ENCODE results near the gene TAS2R7.
"Not testable (repeated sequence)": the region's sequence is repeated elsewhere in the genome, so short reads cannot be mapped to it uniquely, and the experiment has no call there.

TAS2R7 gene, protein sequence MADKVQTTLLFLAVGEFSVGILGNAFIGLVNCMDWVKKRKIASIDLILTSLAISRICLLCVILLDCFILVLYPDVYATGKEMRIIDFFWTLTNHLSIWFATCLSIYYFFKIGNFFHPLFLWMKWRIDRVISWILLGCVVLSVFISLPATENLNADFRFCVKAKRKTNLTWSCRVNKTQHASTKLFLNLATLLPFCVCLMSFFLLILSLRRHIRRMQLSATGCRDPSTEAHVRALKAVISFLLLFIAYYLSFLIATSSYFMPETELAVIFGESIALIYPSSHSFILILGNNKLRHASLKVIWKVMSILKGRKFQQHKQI

DNA sequence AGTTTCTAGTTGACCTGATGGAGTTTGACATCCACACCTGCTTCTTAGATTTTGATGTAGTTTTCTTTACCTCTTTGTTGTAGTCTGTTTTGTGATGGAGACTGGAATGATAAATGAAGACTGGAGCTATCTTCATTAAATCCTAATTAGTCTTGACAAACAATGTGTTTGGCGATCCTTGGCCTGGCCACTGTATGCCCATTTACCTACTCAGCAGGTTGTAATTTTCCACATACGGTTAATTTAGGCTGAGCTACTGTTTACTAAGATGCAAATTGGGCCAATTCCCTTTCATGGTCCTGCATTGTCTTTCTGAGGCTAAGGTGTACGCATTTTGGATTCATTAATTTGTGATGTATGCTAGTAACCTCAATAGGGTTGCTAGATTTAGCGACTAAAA is at the start of gene TAS2R7:
TSS of gene TAS2R7 (minus strand) at position 41 of the 400 bp plus-strand sequence. CDS start 57 bp downstream, outside the sequence.
- no peak for DNase-seq (ENCODE audit: extremely low read depth in 1 of 2, low read depth in 1 of 2)

GRCh38 chr12:10851243-10851858 is 48.9 kb upstream of the TAS2R7 start:
- no peak for DNase-seq (ENCODE audit: extremely low read depth in 1 of 2, low read depth in 1 of 2)

DNA sequence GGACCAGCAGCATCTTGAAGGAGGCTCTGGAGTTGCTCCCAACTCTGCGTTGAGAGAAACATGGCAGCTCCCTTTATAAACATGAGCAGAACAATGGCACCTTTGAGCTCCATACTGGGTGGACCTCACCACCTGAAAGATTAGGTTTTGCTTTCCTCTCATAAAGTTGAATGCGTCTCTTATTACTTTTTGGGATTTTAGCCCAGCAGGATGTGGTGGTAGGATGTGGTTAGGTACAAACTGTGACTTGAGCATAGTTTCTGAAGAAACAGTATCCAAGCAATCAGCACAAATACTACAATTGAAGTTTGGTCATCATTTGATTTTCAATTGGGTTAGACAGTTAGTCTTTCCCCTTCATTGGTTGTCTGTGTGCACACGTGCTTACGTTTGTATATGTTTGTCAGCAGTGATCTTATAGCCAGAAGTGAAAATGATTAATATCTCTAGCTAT is 47.0 kb upstream of the TAS2R7 start, which contains the start of gene PRR4:
TSS of gene PRR4 (minus strand) at position 51 of the 454 bp plus-strand sequence. CDS start at position 13, 38 bp downstream.
- DNase-seq (ENCODE audit: extremely low read depth in 1 of 2, low read depth in 1 of 2): no peak

DNA sequence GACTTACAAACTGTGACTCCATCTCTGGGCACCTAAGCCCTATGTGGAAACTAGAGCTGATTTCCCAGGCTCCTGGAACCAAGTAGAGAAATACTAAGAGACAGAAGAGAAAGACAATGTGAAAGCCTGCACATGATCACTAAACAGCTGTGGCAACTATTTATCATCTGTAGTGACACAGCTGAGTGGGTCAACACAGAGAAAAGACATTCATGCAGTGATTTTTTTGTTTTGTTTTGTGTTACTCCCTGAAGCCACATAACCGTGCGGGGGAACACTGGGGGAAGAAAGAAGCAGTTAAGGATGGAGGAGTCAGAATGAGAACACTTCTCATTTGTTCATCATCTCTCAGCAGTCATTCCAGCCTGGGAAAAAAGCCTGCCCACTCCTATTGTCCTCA is 45.3 kb upstream of the TAS2R7 start:
- no peak for DNase-seq (ENCODE audit: extremely low read depth in 1 of 2, low read depth in 1 of 2)

DNA sequence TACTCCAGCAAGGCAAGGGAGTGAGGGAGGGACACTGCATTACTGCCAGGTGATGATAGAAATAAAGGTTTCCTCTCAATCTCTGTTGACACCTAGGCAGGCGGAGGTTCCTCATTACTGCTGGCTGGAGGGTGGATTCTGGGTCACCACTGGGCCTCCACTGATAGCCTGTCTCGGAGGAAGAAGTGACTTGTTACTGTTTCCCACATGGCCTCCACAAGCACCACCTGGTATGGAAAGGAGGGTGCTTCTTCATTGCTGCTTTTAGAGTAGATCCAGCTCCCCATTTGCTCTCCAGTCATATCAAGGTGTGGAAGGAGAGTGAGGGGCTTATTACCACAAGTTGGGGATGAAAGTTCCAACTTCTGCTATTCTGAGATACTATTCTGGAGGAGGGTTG is 40.4 kb upstream of the TAS2R7 start:
- DNase-seq (ENCODE audit: extremely low read depth in 1 of 2, low read depth in 1 of 2): no peak

DNA sequence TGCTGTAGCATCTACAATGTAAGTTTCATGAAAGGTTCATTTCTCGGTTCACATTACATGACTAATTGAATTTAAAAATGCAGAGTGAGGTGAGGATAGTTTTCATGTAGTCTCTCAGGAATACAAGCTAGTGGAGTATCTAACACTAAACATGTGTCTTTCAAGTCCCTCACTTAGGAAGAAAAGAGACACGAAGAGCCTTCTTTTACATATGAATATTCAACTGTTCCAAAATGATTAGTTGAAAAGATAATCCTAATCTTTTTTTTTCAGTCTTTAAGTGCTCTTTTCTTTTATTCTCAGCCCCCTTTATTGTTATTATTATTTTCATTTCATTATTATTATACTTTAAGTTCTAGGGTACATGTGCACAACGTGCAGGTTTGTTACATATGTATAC is 36.0 kb upstream of the TAS2R7 start:
- no peak for DNase-seq (ENCODE audit: extremely low read depth in 1 of 2, low read depth in 1 of 2)

- DNase-seq (ENCODE audit: extremely low read depth in 1 of 2, low read depth in 1 of 2): no peak
These were observed 27.6 kb upstream of the TAS2R7 start for GRCh38 chr12:10829994-10830393.

DNA sequence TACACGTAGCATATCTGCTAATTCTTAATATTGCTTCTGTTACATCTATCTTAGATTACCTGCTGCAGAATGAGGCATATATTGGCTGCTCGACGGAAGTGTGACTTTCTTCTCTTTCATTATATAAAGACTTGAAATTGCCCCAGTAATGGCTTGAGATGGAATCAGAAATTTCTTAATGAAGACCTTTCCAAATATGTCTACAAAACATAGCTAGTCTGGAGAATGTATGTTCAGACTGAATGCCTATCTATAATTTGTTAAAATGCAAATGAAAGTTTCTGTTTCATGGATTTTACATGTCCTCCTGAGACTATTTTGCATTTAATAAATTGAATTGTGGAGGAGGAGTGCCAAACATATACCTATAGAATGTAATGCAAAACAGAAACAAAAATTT is 23.8 kb upstream of the TAS2R7 start, which contains the start of gene TAS2R10:
TSS of gene TAS2R10 (minus strand) at position 101 of the 400 bp plus-strand sequence. CDS start at position 12, 89 bp downstream.
- DNase-seq (ENCODE audit: extremely low read depth in 1 of 2, low read depth in 1 of 2): no peak

DNA sequence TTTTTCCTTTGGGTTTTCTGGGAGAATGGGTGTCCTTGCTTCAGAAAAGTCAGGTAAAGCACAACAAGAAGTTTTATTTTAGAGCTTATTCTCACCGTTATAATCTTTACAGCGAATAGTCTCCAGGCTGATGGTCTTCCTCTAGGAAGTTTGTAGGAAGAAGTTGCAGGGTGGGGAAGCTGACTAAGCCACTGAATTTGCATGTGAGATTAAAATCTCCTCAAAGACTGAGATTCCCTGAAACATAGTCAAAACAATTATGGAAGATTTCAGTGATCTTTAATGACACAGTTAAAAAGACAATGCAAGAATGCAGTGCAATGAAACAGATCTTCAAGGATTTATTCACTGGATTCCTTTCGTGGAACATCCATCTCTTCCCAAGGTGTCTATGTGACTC is 22.5 kb upstream of the TAS2R7 start:
- no peak for DNase-seq (ENCODE audit: extremely low read depth in 1 of 2, low read depth in 1 of 2)

DNA sequence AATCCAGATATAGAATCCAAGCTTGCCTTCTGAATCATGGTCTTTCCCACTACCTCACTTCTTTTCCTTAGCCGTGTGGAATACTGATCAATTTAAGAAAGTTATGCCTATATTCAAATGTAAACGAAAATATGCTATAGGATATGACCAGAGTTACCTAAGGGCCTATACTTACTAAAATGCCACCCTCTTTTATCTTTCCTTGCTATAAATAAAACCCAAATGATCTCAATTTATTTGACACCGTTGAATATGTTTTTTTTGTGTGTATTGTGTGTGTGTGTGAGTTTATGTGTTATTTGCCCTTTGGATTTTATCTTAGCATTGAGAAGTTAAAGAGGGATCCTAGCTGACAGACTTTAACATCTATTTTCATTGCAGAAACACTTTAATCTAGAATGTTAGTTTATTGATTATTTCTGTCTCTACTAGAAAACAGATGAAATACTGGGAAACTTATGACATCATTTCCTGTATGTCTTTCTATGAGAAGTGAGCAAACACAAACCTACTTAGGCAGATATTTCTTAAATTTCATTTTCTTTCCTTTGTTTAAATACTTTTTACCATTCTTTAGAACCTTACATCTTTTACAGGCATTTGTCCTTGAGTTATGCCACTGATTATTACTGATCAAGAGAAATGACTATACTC is 9.6 kb upstream of the TAS2R7 start:
- DNase-seq (ENCODE audit: extremely low read depth in 1 of 2, low read depth in 1 of 2): no peak

GRCh38 chr12:10810068-10810467 is 7.6 kb upstream of the TAS2R7 start, which contains the start of gene TAS2R9:
TAS2R9 (minus strand) TSS chr12:10810168; CDS start chr12:10810075, 93 bp downstream.
- DNase-seq (ENCODE audit: extremely low read depth in 1 of 2, low read depth in 1 of 2): no peak

- DNase-seq (ENCODE audit: extremely low read depth in 1 of 2, low read depth in 1 of 2): no peak
These were observed 4.8 kb upstream of the TAS2R7 start, which contains the start of gene TAS2R8 for GRCh38 chr12:10807186-10807585. TAS2R8 (minus strand) TSS chr12:10807286; CDS start chr12:10806980, 306 bp downstream.

GRCh38 chr12:10801741-10802140 is 686 bp downstream of the TAS2R7 start:
- no peak for DNase-seq (ENCODE audit: extremely low read depth in 1 of 2, low read depth in 1 of 2)

- no peak for DNase-seq (ENCODE audit: extremely low read depth in 1 of 2, low read depth in 1 of 2)
These were observed 8.2 kb downstream of the TAS2R7 start for GRCh38 chr12:10794222-10794621.

DNA sequence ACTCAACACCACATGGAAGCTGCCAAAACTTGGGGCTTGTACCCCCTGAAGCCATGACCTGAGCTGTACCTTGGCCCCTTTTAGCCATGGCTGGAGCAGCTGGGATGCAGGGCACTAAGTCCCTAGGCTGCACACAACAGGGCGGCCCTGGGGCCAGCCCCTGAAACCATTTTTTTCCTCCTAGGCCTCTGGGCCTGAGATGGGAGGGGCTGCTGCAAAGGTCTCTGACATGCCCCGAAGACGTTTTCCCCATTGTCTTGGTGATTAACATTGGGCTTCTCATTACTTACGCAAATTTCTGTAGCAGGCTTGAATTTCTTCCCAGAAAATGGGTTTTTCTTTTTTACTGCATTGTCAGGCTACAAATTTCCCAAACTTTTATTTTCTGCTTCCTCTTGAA is 10.7 kb downstream of the TAS2R7 start:
- not testable (repeated sequence) for DNase-seq (ENCODE audit: extremely low read depth in 1 of 2, low read depth in 1 of 2)

GRCh38 chr12:10783252-10783651 is 19.2 kb downstream of the TAS2R7 start:
- DNase-seq (ENCODE audit: extremely low read depth in 1 of 2, low read depth in 1 of 2): no peak

GRCh38 chr12:10779103-10779502 is 23.3 kb downstream of the TAS2R7 start:
- DNase-seq (ENCODE audit: extremely low read depth in 1 of 2, low read depth in 1 of 2): no peak

DNA sequence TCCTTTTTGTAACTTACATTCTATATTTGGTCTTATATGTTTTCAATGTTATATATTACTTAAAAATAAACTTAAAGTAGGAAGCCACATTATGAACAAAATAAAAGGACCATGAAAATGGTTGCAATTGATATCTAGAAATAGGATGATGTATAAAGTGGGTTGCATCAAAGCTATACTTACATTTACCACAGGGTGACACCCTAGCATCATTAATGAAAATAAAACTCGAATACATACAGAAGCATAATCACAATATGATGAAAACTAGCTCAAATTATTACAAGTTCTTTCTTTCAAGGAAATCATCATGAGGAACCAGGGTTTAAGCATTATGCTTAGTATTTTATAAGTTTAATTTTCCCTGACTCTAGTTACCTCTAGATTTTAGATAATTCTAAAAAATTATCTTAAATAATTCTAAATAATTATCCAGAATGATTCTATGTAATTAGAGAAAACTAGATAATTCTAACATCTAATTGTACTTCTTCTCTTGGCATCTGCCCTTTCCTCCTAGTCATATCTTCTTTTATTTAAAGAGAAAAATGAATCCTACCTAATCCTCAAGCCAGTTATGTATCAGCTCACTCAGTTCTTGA is 31.2 kb downstream of the TAS2R7 start:
- DNase-seq (ENCODE audit: extremely low read depth in 1 of 2, low read depth in 1 of 2): no peak

DNA sequence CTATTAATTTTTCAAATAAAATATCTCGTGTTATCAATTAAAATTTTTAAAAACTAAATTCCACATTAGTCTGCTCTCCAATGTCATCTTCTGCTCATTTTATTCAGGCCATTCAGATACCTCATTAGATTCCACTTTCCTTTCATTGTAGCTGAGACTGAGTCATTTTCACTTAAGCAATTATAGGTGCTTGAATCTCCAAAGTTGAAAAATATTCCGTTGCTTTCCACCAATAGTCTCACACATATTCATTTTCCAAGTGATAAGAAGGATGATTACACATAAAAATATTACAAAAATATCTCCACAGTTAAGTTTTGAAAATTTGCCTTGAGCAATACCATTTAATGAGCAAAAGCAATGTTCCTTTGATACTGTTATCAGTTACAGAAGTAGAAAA is 42.8 kb downstream of the TAS2R7 start:
- no peak for DNase-seq (ENCODE audit: extremely low read depth in 1 of 2, low read depth in 1 of 2)

- no peak for DNase-seq (ENCODE audit: extremely low read depth in 1 of 2, low read depth in 1 of 2)
These were observed 46.2 kb downstream of the TAS2R7 start for GRCh38 chr12:10756194-10756593.

GRCh38 chr12:10753059-10753458 is 49.4 kb downstream of the TAS2R7 start:
- DNase-seq (ENCODE audit: extremely low read depth in 1 of 2, low read depth in 1 of 2): no peak
